Measurements from ENCODE around the gene ARIH2.

GRCh38 chr3:48989126-48989795 lies 70.6 kb downstream of the ARIH2 start:
- TF ChIP-seq CTCF (conservative IDR thresholded peaks at IDR 0.05; ENCODE audit: low read depth in 2 of 2) (no peak), CREB1 (CRISPR knock-in tag; IDR thresholded peaks at IDR 0.05; ENCODE audit: low read depth) (no peak; the same call in 1 of the 2 replicates), EZH2phosphoT487 (IDR thresholded peaks at IDR 0.05; ENCODE audit: unreplicated experiment) (no peak)
